Cardiac fibroblast (primary cell): ENCODE measurements around the gene PAQR5.

ENCODE experiments used
- DNase-seq, 2 donors: peaks; one replicate each; pipeline versions ENCODE4 v3.0.0 to v3.0.0-alpha.2; 2010; ENCODE audit warnings: low read depth in 2 of 2
- H3K4me3 ChIP-seq, 2 donors: replicated peaks in 1 of 2; 1 replicate in 1 of 2; 2 replicates in 1 of 2; pipeline ENCODE4 v1.5.1; 2011; ENCODE audit warnings: low read depth in 2 of 2, low read length in 2 of 2, mild to moderate bottlenecking in 2 of 2, moderate library complexity in 1 of 2
- TF ChIP-seq, protein P1 (sequence below): IDR thresholded peaks from one replicate; pipeline ENCODE4 v1.5.1; 2011; ENCODE audit warnings: low read depth, mild to moderate bottlenecking, low read length, inconsistent platforms

PAQR5 gene

GRCh38 chr15:69340243-69340900, 41.7 kb downstream of the PAQR5 start:
- TF ChIP-seq, protein P1, sequence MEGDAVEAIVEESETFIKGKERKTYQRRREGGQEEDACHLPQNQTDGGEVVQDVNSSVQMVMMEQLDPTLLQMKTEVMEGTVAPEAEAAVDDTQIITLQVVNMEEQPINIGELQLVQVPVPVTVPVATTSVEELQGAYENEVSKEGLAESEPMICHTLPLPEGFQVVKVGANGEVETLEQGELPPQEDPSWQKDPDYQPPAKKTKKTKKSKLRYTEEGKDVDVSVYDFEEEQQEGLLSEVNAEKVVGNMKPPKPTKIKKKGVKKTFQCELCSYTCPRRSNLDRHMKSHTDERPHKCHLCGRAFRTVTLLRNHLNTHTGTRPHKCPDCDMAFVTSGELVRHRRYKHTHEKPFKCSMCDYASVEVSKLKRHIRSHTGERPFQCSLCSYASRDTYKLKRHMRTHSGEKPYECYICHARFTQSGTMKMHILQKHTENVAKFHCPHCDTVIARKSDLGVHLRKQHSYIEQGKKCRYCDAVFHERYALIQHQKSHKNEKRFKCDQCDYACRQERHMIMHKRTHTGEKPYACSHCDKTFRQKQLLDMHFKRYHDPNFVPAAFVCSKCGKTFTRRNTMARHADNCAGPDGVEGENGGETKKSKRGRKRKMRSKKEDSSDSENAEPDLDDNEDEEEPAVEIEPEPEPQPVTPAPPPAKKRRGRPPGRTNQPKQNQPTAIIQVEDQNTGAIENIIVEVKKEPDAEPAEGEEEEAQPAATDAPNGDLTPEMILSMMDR: no peak
- no peak for DNase-seq
- no peak overlapping the region for H3K4me3 ChIP-seq

DNA sequence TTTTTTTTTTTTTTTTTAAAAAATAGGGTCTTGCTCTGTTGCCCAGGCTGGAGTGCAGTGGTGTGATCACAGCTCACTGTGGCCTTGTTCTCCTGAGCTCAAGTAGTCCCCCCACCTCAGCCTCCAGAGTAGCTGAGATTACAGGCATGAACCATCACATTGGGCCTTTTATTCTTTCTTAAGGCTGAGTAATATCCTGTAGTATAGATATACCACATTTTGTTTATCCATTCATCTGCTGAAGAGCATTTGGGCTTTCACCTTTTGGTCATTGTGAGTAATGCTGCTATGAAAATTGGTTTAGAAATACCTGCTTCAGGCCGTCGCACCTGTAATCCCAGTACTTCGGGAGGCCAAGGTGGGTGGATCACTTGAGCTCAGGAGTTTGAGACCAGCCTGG, 42.6 kb downstream of the PAQR5 start:
- TF ChIP-seq, protein P1: no peak
- no peak overlapping the region for H3K4me3 ChIP-seq
- peak in 1 of 2 donors; percentile 17 for DNase-seq

- no peak for DNase-seq
- H3K4me3 ChIP-seq: no peak overlapping the region
- TF ChIP-seq, protein P1: no peak
These were observed 43.9 kb downstream of the PAQR5 start for GRCh38 chr15:69342460-69343076.

DNA sequence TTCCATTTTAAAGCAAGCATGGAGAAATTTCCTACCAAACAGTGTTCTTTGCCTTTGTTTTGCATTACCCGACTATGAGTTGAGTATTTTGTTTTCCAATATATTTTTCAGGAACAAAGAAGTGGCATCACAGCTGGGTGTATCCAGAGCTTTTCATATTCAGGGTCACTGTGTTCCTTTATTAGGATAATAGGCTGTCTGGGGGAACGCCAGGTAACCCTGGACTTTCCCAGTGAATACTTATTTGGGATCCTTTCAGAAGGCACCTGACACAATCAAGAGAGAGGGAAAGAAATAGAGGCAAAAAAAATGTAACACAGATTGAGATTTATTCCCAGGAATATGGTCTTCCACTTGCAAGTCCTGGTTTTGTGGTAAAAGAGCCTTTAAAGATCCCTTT, 44.4 kb downstream of the PAQR5 start:
- no peak for DNase-seq
- H3K4me3 ChIP-seq: no peak overlapping the region
- TF ChIP-seq, protein P1: no peak

DNA sequence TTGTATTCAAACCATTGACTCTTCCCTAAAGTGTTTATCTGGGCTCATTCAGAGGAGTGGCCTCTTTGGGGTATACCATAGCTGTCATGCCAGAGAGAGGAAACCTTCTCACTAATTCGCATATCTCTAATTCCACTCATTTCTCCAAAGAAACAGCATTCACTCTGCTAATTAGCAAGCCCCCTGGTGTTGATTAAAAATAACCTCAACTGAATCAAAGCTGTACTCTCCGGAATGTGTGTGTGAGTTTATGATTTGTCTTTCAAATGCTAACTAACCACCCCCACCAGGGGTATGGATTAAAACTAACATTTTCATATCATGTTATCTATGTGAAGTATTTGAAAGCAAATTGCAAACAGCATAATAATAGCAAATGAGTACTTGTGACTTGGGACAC, 45.5 kb downstream of the PAQR5 start:
- TF ChIP-seq, protein P1: no peak
- no peak overlapping the region for H3K4me3 ChIP-seq
- DNase-seq: no peak

GRCh38 chr15:69346112-69346511, 47.4 kb downstream of the PAQR5 start:
- no peak overlapping the region for H3K4me3 ChIP-seq
- TF ChIP-seq, protein P1: no peak
- peak in 1 of 2 donors; percentile 71 for DNase-seq
